ENCODE results near the gene CUX1. TPM values are rescaled to one million over a fixed set of nuclear protein-coding genes. Genes with fewer than 3 reads are reported as not detected.
"Not testable (repeated sequence)": the region's sequence is repeated elsewhere in the genome, so short reads cannot be mapped to it uniquely, and the experiment has no call there.

The CUX1 gene
- total RNA-seq, 4 donors from 2014 or later: 40.8 to 62.1 (median 43.8) TPM

DNA sequence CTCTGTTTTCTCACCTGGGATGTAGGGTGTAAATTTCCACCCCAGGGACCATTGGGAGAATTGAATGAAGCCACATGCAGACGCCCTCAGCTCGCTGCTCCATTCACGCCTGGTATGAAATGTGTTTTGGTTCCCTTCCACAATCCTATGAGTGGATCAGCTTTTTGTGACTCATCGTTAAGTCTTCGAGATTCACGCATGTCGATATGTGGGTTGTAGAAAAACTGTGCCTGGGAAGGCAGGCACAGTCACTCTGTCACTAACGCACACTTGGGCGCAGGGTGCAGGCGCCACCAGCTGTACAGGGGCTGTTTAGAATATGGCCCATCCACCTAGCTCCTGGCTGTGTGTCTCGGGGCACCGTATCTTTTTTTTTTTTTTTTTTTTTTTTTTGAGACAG lies 405.0 kb downstream of the CUX1 start:
- TF ChIP-seq, protein P1, sequence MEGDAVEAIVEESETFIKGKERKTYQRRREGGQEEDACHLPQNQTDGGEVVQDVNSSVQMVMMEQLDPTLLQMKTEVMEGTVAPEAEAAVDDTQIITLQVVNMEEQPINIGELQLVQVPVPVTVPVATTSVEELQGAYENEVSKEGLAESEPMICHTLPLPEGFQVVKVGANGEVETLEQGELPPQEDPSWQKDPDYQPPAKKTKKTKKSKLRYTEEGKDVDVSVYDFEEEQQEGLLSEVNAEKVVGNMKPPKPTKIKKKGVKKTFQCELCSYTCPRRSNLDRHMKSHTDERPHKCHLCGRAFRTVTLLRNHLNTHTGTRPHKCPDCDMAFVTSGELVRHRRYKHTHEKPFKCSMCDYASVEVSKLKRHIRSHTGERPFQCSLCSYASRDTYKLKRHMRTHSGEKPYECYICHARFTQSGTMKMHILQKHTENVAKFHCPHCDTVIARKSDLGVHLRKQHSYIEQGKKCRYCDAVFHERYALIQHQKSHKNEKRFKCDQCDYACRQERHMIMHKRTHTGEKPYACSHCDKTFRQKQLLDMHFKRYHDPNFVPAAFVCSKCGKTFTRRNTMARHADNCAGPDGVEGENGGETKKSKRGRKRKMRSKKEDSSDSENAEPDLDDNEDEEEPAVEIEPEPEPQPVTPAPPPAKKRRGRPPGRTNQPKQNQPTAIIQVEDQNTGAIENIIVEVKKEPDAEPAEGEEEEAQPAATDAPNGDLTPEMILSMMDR (IDR thresholded peaks at IDR 0.05): no peak
- no peak for TF ChIP-seq POLR2A (IDR thresholded peaks at IDR 0.05)
- no peak for DNase-seq (ENCODE audit: low spot score in 2 of 2)
- intact Hi-C loops (cut with DNase I; ENCODE audit: low total_unique reads): no loop called here
- WGBS, 2 donors: 95 to 97% methylated on average over 12 of the region's 12 CpGs
- H3K4me3 ChIP-seq (ENCODE audit: low read depth, poor library complexity, severe bottlenecking): no peak overlapping the region

DNA sequence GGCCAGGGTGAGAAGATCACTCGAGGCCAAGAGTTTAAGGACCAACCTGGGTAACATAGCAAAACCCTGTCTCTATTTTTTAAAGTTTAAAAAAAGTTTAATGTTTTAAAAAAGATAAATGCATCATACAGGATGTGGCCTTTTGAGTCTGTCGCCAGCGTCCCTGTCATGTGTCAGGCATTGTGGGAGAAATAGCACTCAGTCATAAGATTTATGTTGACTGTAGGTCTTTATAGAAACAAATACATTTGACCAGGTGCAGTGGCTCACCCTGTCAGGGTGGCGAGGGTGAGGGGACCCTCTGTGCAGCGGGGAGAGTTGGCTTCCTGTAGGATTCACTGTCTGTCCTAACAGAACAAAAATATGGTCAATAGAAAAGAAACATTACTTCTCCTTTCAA lies 405.8 kb downstream of the CUX1 start:
- TF ChIP-seq POLR2A (IDR thresholded peaks at IDR 0.05): no peak
- TF ChIP-seq, protein P1 (IDR thresholded peaks at IDR 0.05): no peak
- 90 to 91% methylated on average over 5 of the region's 5 CpGs for WGBS, 2 donors
- no peak for DNase-seq (ENCODE audit: low spot score in 2 of 2)
- intact Hi-C loops (cut with DNase I; ENCODE audit: low total_unique reads): no loop called here
- H3K4me3 ChIP-seq (ENCODE audit: low read depth, poor library complexity, severe bottlenecking): no peak overlapping the region

DNA sequence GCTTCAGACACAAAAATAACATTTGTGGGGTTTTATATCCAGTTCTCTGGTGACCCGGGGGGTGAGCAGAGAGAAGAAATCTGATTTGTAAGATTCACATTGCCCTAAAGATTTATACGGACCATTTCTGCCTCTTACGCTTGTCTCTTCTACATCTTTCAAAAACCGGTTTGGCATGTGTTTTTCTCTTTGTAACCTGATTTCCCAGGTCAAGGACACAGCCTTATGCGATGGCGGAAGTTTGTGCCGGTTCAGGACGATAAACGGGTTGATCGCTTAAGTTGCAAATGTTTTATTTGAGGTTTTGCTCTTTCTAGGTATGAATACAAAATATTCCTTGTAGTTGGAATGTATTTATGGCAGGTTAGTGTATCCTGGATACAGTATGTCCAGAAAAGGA lies 407.6 kb downstream of the CUX1 start:
- no peak overlapping the region for H3K4me3 ChIP-seq (ENCODE audit: low read depth, poor library complexity, severe bottlenecking)
- WGBS, 2 donors: 88% methylated on average over 10 of the region's 10 CpGs
- intact Hi-C loops (cut with DNase I; ENCODE audit: low total_unique reads): no loop called here
- TF ChIP-seq, protein P1 (IDR thresholded peaks at IDR 0.05): no peak
- no peak for DNase-seq (ENCODE audit: low spot score in 2 of 2)

DNA sequence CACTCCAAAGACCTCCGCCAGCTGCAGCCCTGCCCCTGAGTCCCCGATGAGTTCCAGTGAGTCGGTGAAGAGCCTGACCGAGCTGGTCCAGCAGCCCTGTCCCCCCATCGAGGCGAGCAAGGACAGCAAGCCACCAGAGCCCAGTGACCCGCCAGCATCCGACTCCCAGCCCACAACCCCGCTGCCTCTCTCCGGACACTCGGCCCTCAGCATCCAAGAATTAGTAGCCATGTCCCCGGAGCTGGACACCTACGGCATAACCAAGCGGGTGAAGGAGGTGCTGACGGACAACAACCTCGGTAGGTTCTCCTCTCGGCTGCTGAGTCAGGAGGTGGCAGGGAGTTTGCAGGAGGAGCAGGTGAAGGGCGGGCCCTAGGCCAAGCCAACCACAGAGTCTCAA lies 409.9 kb downstream of the CUX1 start:
- WGBS, 2 donors: 95 to 96% methylated on average over 16 to 18 of the region's 18 CpGs
- DNase-seq (ENCODE audit: low spot score in 2 of 2): no peak
- TF ChIP-seq, protein P1 (IDR thresholded peaks at IDR 0.05): no peak
- no peak for TF ChIP-seq POLR2A (IDR thresholded peaks at IDR 0.05)
- intact Hi-C loops (cut with DNase I; ENCODE audit: low total_unique reads): no loop called here
- H3K4me3 ChIP-seq (ENCODE audit: low read depth, poor library complexity, severe bottlenecking): no peak overlapping the region

DNA sequence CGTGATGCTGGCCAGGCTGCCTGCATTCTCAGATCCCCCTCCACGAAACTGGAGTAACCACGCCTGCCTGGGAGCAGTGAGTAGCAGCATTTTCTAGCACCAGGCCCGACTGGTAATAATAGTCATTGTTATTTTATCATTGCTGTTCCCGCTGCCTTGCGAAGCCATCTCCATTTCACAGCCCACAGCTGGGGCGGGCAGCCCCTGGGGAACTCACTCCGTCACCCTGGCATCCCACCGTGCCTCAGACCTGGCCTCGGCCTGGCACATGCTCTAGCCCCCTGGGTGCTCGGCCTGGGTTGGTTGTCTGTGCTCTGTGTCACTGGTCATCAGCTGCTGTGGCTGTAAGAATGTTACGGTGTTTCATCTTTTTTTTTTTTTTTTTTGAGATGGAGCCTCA lies 411.5 kb downstream of the CUX1 start:
- DNase-seq (ENCODE audit: low spot score in 2 of 2): no peak
- TF ChIP-seq, protein P1 (IDR thresholded peaks at IDR 0.05): no peak
- TF ChIP-seq POLR2A (IDR thresholded peaks at IDR 0.05): no peak
- WGBS, 2 donors: 94 to 98% methylated on average over 12 of the region's 12 CpGs
- no peak overlapping the region for H3K4me3 ChIP-seq (ENCODE audit: low read depth, poor library complexity, severe bottlenecking)
- intact Hi-C loops (cut with DNase I; ENCODE audit: low total_unique reads): no loop called here

DNA sequence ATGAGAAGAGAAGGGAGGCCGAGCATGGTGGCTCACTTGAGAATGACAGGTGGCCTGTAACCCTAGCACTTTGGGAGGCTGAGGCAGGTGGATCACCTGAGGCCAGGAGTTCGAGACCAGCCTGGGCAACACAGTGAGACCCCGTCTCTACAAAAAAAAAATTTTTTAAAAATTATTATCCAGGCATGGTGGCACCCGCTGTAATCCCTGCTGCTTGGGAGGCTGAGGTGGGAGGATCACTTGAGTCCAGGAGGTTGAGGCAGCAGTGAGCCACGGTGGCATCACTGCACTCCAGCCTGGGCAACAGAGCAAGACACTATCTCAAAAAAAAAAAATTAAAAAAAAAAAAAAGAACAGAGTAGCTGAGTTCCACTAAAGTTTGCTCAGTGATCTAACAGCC lies 412.7 kb downstream of the CUX1 start:
- 72 to 95% methylated on average over 5 of the region's 5 CpGs for WGBS, 2 donors
- intact Hi-C loops (cut with DNase I; ENCODE audit: low total_unique reads): loop anchor here (10.0 kb wide), 1 partner anchor 415 kb away; the partner anchor contains the start of gene CUX1

More for the DNA sequence above, 412.7 kb downstream of the CUX1 start:
- not testable (repeated sequence) for DNase-seq (ENCODE audit: low spot score in 2 of 2); H3K4me3 ChIP-seq (ENCODE audit: low read depth, poor library complexity, severe bottlenecking)

All from lower leg skin (tissue), 4 donors.